SK-N-SH (cell line): Measurements from ENCODE around the gene IKZF1.

Source experiments
- CTCF ChIP-seq: fragments of 200-600 bp; sonication (generic); IDR thresholded peaks from 2 replicates; pipeline ENCODE4 v1.6.1; 2017; ENCODE audit warnings: antibody characterized with exemption, mild to moderate bottlenecking, moderate library complexity
- ELF1 ChIP-seq: IDR thresholded peaks from 2 replicates; pipeline ENCODE4 v1.4.0; 2012
- JUND ChIP-seq: IDR thresholded peaks from 2 replicates; pipeline ENCODE4 v1.4.0; 2012
- USF2 ChIP-seq: fragments of 150-350 bp; IDR thresholded peaks from 2 replicates; pipeline ENCODE4 v1.6.1; 2017; ENCODE audit warnings: antibody characterized with exemption, low read length, low read depth, borderline replicate concordance

- TF ChIP-seq CTCF (no peak), ELF1 (no peak), JUND (no peak), USF2 (no peak)
Observed at GRCh38 chr7:50332241-50333165, 28.0 kb downstream of the IKZF1 start.
